Body of pancreas (tissue), 4 donors: ENCODE data around the gene CD1B.

Experiments
- POLR2A ChIP-seq, 3 donors: fragments of 450-650 bp; IDR thresholded peaks; one replicate each; pipeline ENCODE4 v1.6.1; 2016; ENCODE audit warnings: antibody characterized with exemption in 3 of 3, mild to moderate bottlenecking in 2 of 3
- TF ChIP-seq, protein P1 (sequence below), 7 experiments: fragments of 450-650 bp in 4 of 7; fragments of 200-600 bp in 3 of 7; sonication (generic) in 3 of 7; IDR thresholded peaks; one replicate each; pipeline ENCODE4 v1.5.1; 2016 to 2019; ENCODE audit warnings: antibody characterized with exemption in 7 of 7

DNA sequence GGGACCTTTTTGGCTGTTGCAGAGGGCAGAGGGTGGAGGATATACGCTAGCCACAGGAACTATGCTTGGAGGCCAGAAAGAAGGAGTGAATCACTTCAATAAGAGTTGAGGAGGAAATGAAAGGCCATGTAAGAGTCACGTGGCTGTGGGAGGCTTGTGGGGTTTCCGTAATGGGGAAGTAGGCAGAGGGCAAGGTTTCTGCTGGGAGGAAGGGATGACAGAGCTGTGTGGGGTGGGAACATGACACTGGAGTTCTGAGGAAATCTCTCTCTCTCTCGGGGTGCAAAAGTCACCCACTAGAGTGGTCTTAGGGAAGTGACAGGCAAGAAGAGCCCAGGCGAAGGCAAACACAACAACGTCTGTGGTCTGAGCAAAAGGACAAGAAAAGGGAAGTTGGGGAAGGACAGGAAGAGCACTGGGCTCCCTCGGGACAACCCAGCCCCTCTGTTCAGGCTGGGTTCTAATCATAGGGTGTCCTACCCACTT, 45.5 kb downstream of the CD1B start:
- TF ChIP-seq, protein P1, sequence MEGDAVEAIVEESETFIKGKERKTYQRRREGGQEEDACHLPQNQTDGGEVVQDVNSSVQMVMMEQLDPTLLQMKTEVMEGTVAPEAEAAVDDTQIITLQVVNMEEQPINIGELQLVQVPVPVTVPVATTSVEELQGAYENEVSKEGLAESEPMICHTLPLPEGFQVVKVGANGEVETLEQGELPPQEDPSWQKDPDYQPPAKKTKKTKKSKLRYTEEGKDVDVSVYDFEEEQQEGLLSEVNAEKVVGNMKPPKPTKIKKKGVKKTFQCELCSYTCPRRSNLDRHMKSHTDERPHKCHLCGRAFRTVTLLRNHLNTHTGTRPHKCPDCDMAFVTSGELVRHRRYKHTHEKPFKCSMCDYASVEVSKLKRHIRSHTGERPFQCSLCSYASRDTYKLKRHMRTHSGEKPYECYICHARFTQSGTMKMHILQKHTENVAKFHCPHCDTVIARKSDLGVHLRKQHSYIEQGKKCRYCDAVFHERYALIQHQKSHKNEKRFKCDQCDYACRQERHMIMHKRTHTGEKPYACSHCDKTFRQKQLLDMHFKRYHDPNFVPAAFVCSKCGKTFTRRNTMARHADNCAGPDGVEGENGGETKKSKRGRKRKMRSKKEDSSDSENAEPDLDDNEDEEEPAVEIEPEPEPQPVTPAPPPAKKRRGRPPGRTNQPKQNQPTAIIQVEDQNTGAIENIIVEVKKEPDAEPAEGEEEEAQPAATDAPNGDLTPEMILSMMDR (IDR thresholded peaks at IDR 0.05) = no peak
- no peak for TF ChIP-seq POLR2A (IDR thresholded peaks at IDR 0.05)
